B cell (primary cell): ENCODE results near the gene ATXN1.

Source experiments
- CTCF ChIP-seq: fragments of 200-600 bp; IDR thresholded peaks from one replicate; pipeline ENCODE4 v1.8.0; 2022; ENCODE audit warnings: antibody characterized with exemption, mild to moderate bottlenecking
- EZH2 ChIP-seq: IDR thresholded peaks from 2 replicates; pipeline ENCODE4 v1.6.1; 2012; ENCODE audit warnings: borderline replicate concordance, low read depth, mild to moderate bottlenecking, moderate library complexity, low read length; ENCODE audit not compliant: insufficient read depth, poor library complexity, severe bottlenecking

- no peak for TF ChIP-seq CTCF
- no peak for TF ChIP-seq EZH2
Measured at GRCh38 chr6:16361861-16362260, 399.4 kb downstream of the ATXN1 start.
